GM21515 (cell line): ENCODE results near the gene INPP4A.

Source experiments
- ATAC-seq: cut with Tn5 transposase; IDR thresholded peaks from one replicate; pipeline ENCODE4 v1.9.1; 2021; ENCODE audit not compliant: unreplicated experiment

Gene INPP4A

GRCh38 chr2:98537390-98538126, 92.9 kb downstream of the INPP4A start:
- ATAC-seq = no peak

GRCh38 chr2:98538280-98539041, 93.8 kb downstream of the INPP4A start:
- ATAC-seq = no peak

- ATAC-seq = no peak
Observed at GRCh38 chr2:98539056-98539735, 94.5 kb downstream of the INPP4A start.

GRCh38 chr2:98540536-98540935, 95.9 kb downstream of the INPP4A start:
- ATAC-seq = no peak

GRCh38 chr2:98541489-98541888, 96.8 kb downstream of the INPP4A start:
- no peak for ATAC-seq

GRCh38 chr2:98541906-98542305, 97.2 kb downstream of the INPP4A start:
- ATAC-seq = no peak

GRCh38 chr2:98543214-98543613, 98.6 kb downstream of the INPP4A start:
- no peak for ATAC-seq

GRCh38 chr2:98543842-98544241, 99.2 kb downstream of the INPP4A start:
- no peak for ATAC-seq

GRCh38 chr2:98545591-98545990, 100.9 kb downstream of the INPP4A start:
- ATAC-seq = no peak

GRCh38 chr2:98546186-98546585, 101.5 kb downstream of the INPP4A start:
- ATAC-seq = no peak

- no peak for ATAC-seq
Observed at GRCh38 chr2:98547092-98547790, 102.6 kb downstream of the INPP4A start.

GRCh38 chr2:98548920-98549818, 104.5 kb downstream of the INPP4A start:
- peak; percentile 63 for ATAC-seq

GRCh38 chr2:98550165-98550564, 105.5 kb downstream of the INPP4A start:
- no peak for ATAC-seq

- no peak for ATAC-seq
Observed at GRCh38 chr2:98551316-98551715, 106.7 kb downstream of the INPP4A start.

GRCh38 chr2:98552499-98553179, 108.0 kb downstream of the INPP4A start:
- ATAC-seq = no peak

GRCh38 chr2:98554116-98554861, 109.6 kb downstream of the INPP4A start:
- ATAC-seq = no peak

- no peak for ATAC-seq
Observed at GRCh38 chr2:98555696-98556095, 111.0 kb downstream of the INPP4A start.

- no peak for ATAC-seq
Observed at GRCh38 chr2:98556344-98557033, 111.8 kb downstream of the INPP4A start.
